Loucy (cell line): Measurements from ENCODE around the gene DIO3.

Experiments
- H2AFZ ChIP-seq: fragments of 200-600 bp; sonication (generic); 2 replicates; pipeline ENCODE4 v1.6.0; 2016; ENCODE audit warnings: antibody characterized with exemption, mild to moderate bottlenecking, low read length, moderate library complexity
- H3F3A ChIP-seq: fragments of 200-600 bp; 2 replicates; pipeline ENCODE4 v1.6.0; 2016; ENCODE audit warnings: antibody characterized with exemption, low read depth, mild to moderate bottlenecking
- H3K27me3 ChIP-seq: fragments of 200-600 bp; sonication (generic); 2 replicates; pipeline ENCODE4 v1.6.1; 2014; ENCODE audit warnings: low read length, mild to moderate bottlenecking; ENCODE audit not compliant: insufficient read depth, poor library complexity, severe bottlenecking
- H3K36me3 ChIP-seq: fragments of 200-600 bp; sonication (generic); 2 replicates; pipeline ENCODE4 v1.6.1; 2016; ENCODE audit warnings: low read length; ENCODE audit not compliant: insufficient read depth
- H3K4me1 ChIP-seq: fragments of 200-600 bp; sonication (generic); 2 replicates; pipeline ENCODE4 v1.5.1; 2014; ENCODE audit warnings: low read length, mild to moderate bottlenecking; ENCODE audit not compliant: insufficient read depth, poor library complexity, severe bottlenecking
- H3K4me2 ChIP-seq: fragments of 200-600 bp; sonication (generic); 2 replicates; pipeline ENCODE4 v1.6.0; 2014; ENCODE audit warnings: antibody characterized with exemption, low read length, low read depth, mild to moderate bottlenecking; ENCODE audit not compliant: poor library complexity, severe bottlenecking
- H3K4me3 ChIP-seq: fragments of 200-600 bp; sonication (generic); 2 replicates; pipeline ENCODE4 v1.5.1; 2014; ENCODE audit warnings: low read length, mild to moderate bottlenecking, mixed read lengths; ENCODE audit not compliant: poor library complexity, severe bottlenecking
- H3K79me2 ChIP-seq: fragments of 200-600 bp; sonication (generic); 2 replicates; pipeline ENCODE4 v1.6.1; 2014; ENCODE audit warnings: low read length; ENCODE audit not compliant: insufficient read depth
- H3K9ac ChIP-seq: fragments of 200-600 bp; sonication (generic); 2 replicates; pipeline ENCODE4 v1.6.0; 2014; ENCODE audit warnings: mild to moderate bottlenecking, low read depth, low read length, moderate library complexity; ENCODE audit not compliant: poor library complexity, severe bottlenecking
- H3K9me2 ChIP-seq: fragments of 200-600 bp; sonication (generic); replicated peaks from 2 replicates; pipeline ENCODE4 v1.6.1; 2016; ENCODE audit warnings: low read depth, low read length, mixed read lengths
- H3K9me3 ChIP-seq: fragments of 200-600 bp; sonication (generic); 2 replicates; pipeline ENCODE4 v1.6.1; 2014; ENCODE audit warnings: mild to moderate bottlenecking, antibody characterized with exemption, low read length, low read depth; ENCODE audit not compliant: insufficient read depth
- H4K20me1 ChIP-seq: fragments of 200-600 bp; sonication (generic); 2 replicates; pipeline ENCODE4 v1.6.0; 2014; ENCODE audit warnings: antibody characterized with exemption, low read length, mild to moderate bottlenecking; ENCODE audit not compliant: insufficient read depth, poor library complexity, severe bottlenecking
- EZH2phosphoT487 ChIP-seq: fragments of 200-600 bp; IDR thresholded peaks from 2 replicates; pipeline ENCODE4 v1.6.1; 2018; ENCODE audit warnings: antibody characterized with exemption, mild to moderate bottlenecking, moderate library complexity, borderline replicate concordance
- TF ChIP-seq, protein P1 (sequence below): fragments of 200-600 bp; sonication (generic); conservative IDR thresholded peaks from 2 replicates; pipeline ENCODE4 v1.5.1; 2014; ENCODE audit warnings: mild to moderate bottlenecking, antibody characterized with exemption, low read length

Gene DIO3

DNA sequence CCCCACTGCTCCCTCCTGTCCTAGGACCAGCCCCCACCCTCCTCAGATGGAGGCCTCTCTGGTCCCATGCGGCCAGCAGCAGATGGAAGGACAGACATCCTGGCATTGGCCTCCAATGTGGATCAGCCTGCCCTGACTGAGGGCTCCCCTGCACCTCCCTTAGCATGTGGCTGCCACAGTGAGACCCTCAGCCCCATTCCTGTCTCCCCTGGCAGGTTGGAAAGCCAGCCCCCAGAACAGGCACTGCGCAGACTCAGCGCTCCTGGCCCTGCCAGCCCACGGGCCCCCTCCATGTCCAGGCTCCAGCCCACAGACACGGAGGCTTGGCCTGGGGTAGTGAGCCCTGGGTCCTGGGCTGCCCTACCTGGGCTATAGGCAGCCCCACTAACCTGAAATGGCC, 47.2 kb upstream of the DIO3 start:
- Histone ChIP-seq H3K4me2 (no peak overlapping the region), H3K79me2 (no peaks in the 10 kb centered on the region), H2AFZ (no peak overlapping the region), H4K20me1 (no peaks in the 10 kb centered on the region), H3K9ac (no peak overlapping the region), H3K9me2 (no peaks in the 10 kb centered on the region), H3K27me3 (no peaks in the 10 kb centered on the region), H3K4me3 (no peak overlapping the region), H3K36me3 (no peaks in the 10 kb centered on the region), H3K4me1 (no peaks in the 10 kb centered on the region), H3F3A (no peaks in the 10 kb centered on the region), H3K9me3 (no peaks in the 10 kb centered on the region)
- TF ChIP-seq, protein P1, sequence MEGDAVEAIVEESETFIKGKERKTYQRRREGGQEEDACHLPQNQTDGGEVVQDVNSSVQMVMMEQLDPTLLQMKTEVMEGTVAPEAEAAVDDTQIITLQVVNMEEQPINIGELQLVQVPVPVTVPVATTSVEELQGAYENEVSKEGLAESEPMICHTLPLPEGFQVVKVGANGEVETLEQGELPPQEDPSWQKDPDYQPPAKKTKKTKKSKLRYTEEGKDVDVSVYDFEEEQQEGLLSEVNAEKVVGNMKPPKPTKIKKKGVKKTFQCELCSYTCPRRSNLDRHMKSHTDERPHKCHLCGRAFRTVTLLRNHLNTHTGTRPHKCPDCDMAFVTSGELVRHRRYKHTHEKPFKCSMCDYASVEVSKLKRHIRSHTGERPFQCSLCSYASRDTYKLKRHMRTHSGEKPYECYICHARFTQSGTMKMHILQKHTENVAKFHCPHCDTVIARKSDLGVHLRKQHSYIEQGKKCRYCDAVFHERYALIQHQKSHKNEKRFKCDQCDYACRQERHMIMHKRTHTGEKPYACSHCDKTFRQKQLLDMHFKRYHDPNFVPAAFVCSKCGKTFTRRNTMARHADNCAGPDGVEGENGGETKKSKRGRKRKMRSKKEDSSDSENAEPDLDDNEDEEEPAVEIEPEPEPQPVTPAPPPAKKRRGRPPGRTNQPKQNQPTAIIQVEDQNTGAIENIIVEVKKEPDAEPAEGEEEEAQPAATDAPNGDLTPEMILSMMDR, result no peak
- TF ChIP-seq EZH2phosphoT487, result no peak

GRCh38 chr14:101516401-101516800, 44.9 kb upstream of the DIO3 start:
- Histone ChIP-seq H3K4me1 (no peaks in the 10 kb centered on the region), H3K4me2 (no peak overlapping the region), H3K27me3 (no peaks in the 10 kb centered on the region)

DNA sequence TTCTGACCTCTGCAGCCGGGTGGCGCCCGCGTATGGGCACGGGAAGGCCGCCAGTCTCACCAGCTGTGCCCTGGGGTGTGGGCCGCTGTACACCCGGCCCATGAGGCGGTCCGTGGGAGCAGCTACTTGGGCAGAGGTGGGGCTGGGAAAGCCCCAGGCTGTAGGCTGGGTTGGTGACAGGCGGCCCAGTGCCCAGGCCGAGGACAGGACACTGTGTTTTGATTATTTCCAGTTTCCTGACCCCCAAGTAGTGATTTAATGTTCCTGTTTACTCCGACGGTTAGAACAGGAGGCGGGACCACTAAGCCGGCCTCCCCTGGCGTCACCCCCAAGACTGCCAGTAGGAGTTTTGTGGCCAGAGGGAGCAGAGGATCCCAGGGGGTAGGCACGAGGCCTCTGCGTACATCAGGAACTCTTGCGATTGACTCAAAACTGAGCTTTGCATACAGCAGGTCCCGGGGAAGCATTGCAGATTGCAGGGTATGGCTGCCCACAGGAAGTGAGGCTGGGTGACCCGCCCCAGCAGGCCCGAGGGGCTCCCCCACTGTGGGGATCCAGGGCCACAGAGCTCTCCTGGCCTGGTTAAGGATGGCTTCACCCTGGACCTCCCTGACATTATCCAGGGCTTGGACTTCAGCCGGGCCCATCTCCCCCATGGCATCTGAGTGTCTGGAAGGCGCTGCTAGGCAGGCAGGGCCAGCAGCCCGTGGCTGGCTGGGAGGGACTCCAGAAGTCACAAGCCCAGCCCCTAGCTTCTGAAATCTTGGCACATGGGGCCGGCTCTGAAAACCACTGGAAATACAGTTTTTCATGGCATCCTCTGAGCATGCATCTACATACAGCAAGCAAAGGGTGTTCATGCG, 42.5 kb upstream of the DIO3 start:
- Histone ChIP-seq H4K20me1 (no peaks in the 10 kb centered on the region), H3K9me2 (no peaks in the 10 kb centered on the region), H3K27me3 (no peaks in the 10 kb centered on the region), H3K4me3 (no peak overlapping the region), H3K9me3 (no peaks in the 10 kb centered on the region; the same call in 1 of the 2 replicates), H3K9ac (no peak overlapping the region), H3F3A (no peaks in the 10 kb centered on the region), H2AFZ (no peak overlapping the region), H3K4me2 (no peak overlapping the region), H3K36me3 (no peaks in the 10 kb centered on the region), H3K4me1 (no peaks in the 10 kb centered on the region), H3K79me2 (no peaks in the 10 kb centered on the region)
- TF ChIP-seq, protein P1, result no peak
- TF ChIP-seq EZH2phosphoT487, result no peak

More at GRCh38 chr14:101516401-101516800, 44.9 kb upstream of the DIO3 start:
- Histone ChIP-seq H3K9me2 (no peaks in the 10 kb centered on the region), H3K79me2 (no peaks in the 10 kb centered on the region), H2AFZ (no peak overlapping the region), H3F3A (no peaks in the 10 kb centered on the region), H3K9ac (no peak overlapping the region), H3K36me3 (no peaks in the 10 kb centered on the region), H4K20me1 (no peaks in the 10 kb centered on the region), H3K9me3 (no peaks in the 10 kb centered on the region), H3K4me3 (no peak overlapping the region)
- TF ChIP-seq, protein P1, result no peak
- TF ChIP-seq EZH2phosphoT487, result no peak
